NOMO-1 treated with dmso at 0.1 percent for 144 hours (cell line): ENCODE measurements around the gene PHTF2.
A peak's percentile ranks its signal among the peaks of the same experiment; 100 is the strongest.

Experiments used
- DNase-seq: peaks from one replicate; lab custom pipeline; 2025; ENCODE audit not compliant: unreplicated experiment; lab: John Stamatoyannopoulos, UW

Gene PHTF2

GRCh38 chr7:77918676-77919075, 120.1 kb downstream of the PHTF2 start:
- DNase-seq, result no peak

- no peak for DNase-seq
Observed at GRCh38 chr7:77923419-77923818, 124.8 kb downstream of the PHTF2 start.

DNA sequence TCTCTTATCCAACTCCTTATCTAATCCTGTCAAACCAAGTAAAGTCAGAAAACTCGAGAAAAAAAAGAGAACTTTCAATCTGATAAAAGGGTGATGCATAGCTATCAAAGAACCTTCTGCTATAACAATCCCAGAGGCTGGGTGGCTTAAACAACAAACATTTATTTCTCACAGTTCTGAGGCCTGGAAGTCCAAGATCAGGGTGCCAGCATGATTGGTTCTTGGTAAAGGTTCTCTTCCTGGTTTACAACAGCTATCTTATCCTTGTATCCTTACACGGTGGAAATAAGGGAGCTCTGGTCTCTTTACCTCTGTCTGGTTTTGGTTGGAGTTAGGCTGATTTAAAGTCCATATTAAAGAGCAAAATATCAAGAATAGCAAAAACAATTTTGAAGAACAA, 131.9 kb downstream of the PHTF2 start:
- DNase-seq, result no peak

DNA sequence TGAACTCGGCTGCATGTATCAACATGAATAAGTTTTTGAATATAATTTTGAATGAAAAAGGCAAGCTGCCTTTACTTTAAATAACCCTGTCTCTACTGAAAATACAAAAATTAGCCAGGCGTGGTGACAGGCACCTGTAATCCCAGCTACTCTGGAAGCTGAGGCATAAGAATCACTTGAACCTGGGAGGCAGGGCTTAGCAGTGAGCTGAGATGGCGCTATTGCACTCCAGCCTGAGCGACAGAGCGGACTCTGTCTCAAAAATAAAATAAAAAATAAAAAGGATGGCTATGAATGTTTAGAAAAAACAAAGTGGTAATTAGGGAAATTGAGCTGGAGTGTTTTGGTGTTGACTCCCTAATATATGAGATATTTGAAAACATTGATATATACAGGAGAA, 133.3 kb downstream of the PHTF2 start:
- DNase-seq, result no peak

DNA sequence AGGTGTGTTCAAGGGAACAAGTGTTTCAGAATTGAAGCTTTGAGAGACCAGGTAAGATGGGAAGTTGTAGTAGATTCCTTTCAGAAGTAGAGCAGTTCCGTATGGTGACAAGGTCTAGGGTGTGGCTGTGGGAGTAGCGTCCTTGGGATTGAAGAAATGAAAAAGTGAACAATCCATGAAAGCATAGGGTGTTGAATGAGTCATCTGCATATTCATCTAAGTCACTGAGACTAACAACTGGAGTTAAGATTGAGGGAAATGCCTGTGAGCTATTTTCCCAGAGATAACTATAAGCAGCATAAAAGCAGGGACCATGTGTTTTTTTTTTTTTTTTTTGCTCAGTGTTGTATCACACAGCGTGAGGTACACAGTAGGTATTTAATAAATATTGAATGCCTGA, 134.8 kb downstream of the PHTF2 start:
- DNase-seq, result no peak

- DNase-seq, result peak; percentile 43
Observed at GRCh38 chr7:77935652-77936348, 137.2 kb downstream of the PHTF2 start.

GRCh38 chr7:77940647-77941046, 142.1 kb downstream of the PHTF2 start:
- DNase-seq, result peak; percentile 29

DNA sequence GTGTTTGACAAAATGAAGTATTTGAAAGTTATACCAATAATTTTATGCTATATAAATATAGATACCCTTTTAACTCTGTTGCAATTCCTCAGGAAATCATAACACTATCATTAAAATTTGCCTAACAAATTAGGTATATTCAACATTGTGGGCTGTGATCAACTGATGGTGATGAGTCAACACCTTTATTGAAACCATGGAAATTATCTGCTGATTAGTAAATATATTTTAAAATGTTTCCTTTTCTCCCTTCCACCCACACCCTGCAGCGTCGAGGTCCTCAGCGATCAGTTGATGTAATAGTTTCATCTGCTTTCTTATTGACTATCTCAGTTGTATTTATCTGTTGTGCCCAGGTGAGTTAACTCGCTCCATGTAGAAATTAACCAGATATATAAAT, 143.9 kb downstream of the PHTF2 start:
- no peak for DNase-seq

DNA sequence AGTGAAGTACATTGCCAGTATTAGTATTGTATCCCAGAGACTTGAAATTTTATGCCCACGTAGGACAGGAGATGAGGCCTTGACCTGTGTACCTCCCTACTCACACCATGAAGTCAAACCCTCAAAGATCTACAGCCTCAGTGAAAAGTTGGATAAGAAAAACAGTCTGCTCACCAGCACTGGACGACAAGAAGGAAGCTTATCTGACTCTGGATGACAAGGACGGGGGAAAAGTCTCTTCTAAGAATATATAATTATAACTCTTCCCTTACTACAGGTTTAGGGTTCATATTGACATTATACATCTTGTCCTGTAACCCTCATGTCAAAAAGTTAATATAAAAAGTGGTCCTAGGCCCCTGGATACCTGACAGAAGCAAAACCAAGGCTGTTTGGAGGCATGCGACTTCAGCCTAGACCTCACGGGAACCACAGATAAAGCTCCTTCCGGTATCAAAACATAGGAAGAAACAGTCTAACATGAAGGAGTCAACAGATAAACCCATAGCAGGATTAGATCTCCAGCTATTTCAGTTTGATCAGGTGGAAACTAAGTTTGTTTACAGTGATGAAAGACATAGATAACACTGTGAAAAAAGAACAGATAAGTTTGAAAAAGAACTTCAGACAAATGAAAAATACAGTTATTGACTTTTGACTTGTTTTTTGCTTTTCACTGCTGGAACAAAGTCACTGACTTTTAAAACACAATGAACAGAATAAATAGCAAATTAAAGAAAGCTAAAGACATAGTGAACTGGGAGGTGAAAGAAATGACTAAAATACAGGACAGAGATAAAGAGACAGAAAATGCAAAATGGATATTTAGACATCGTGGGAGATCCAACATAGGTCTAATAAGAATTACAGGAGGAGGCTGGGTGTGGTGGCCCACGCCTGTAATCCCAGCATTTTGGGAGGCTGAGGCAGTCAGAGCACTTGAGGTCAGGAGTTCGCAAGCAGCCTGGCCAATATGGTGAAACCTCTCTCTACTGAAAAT, 145.9 kb downstream of the PHTF2 start:
- no peak for DNase-seq

DNA sequence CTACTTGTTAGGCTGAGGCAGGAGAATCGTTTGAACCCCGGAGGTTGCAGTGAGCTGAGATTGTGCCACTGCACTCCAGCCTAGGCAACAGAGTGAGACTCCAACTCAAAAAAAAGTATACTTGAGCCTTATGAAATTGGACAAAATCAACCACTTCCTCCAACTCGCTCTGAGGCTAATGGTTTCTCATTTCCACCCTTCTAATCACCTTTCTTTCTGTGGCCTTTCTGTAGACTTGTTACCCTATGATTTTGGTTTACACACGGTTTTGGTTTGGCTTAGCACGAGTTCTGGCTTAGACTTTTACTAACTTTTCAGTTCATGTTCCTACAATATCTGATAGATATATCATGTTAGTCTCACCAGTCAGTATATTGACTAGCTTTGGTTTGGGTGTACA, 152.0 kb downstream of the PHTF2 start:
- no peak for DNase-seq

GRCh38 chr7:77954773-77955555, 156.4 kb downstream of the PHTF2 start:
- DNase-seq, result no peak

DNA sequence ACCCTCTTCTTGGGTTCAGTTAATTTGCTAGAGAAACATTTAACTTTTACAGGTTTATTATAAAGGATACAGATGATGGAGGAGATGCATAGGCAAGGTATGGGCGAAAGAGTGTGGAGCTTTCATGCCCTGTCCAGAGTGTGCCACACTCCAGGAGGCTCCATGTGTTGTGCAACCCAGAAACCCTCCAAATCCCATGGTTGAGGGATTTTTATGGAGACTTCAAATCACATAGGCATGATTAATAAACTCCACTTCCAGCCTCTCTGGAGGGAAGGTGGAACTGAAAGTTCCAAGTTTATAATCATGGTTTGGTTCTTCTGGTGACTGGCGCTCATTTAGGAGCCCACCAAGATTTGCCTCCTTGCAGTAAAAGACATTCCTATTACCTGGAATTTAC, 159.9 kb downstream of the PHTF2 start:
- no peak for DNase-seq

GRCh38 chr7:77959080-77959479, 160.5 kb downstream of the PHTF2 start:
- DNase-seq, result no peak

GRCh38 chr7:77960336-77960735, 161.8 kb downstream of the PHTF2 start:
- no peak for DNase-seq

DNA sequence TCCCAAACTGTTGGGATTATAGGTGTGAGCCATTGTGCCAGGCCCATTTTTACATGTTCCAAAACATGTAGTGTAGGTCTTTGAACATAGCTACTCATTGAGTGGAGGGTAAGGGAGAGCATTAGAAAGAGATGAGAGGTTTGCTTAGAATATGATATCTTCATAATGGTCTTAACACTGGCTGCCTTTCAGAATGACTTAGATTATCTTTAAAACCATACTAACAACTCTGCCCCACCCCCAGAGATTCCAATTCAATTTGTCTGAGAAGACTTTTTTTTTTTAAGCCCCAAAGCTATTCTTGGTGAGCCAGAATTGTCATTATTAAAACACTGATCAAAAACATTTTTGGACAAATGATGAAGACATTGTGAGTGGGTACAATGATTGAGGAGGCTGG, 168.9 kb downstream of the PHTF2 start:
- no peak for DNase-seq

- no peak for DNase-seq
Observed at GRCh38 chr7:77971726-77972125, 173.2 kb downstream of the PHTF2 start.

GRCh38 chr7:77975672-77976480, 177.3 kb downstream of the PHTF2 start:
- peak; percentile 22 for DNase-seq

DNA sequence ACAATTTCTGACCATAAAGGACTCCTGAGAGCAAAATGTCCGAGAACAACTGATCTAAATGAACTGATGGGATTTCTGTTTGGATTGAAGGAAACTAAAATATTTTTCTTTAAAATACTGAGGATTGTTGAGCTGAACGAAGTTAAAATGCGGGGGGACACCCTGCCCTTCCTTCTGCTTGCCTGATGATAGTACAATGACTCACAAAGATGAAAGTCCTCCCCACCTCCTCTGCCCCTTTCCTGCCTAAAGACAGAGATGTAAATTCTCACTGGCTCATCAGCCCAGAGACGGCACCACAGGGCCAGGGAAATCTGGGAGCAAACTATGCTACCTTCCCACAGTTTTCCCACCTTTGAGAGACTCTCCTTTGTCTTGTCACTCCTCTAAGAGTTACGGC, 180.6 kb downstream of the PHTF2 start:
- DNase-seq, result no peak

DNA sequence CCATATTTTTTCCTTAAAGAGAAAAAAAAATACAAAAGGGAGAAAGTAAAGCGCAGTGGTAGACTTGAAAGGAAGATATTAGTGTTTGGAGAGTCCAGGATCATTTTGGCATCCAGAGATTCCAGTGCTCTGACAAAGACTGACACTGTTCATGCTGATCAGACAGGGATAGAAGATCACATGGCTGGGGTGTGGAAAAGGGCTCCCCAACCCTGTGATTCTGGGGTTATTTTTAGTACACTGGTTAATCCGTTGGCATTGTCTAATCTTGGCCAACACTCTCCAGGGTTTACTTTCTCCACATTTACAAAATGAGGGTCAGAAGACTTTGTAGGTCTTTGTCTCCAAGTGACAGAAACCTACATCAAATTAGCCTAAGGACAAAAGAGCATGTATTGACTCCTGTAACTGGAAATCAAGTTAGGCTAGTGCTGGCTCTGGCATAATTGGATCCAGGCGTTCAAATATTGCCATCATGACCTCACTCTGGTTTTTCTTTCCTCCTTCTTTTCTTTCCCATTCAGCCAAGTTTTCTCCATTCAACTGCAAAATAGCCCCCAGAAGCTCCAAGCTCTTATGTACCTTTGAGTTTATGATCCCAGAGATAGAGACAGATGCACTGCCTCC, 181.6 kb downstream of the PHTF2 start:
- DNase-seq, result no peak

- no peak for DNase-seq
Observed at GRCh38 chr7:77982926-77983550, 184.5 kb downstream of the PHTF2 start.
